CD4-positive, alpha-beta memory T cell (primary cell): Measurements from ENCODE around the gene YIF1A. TPM values are rescaled to one million over a fixed set of nuclear protein-coding genes. Genes with fewer than 3 reads are reported as not detected.

Experiments used
- polyA plus RNA-seq, 2 donors: library from polyadenylated mRNA; unstranded; fragments of 300-500 nt; fragmentation: Illumina TruSeq; gene quantifications; one replicate each; pipeline ENCODE4 v1.2.3, GENCODE V29; 2021
- total RNA-seq, 2 experiments: library from RNA; stranded (reverse); gene quantifications; one replicate each; pipeline ENCODE4 v1.2.3, GENCODE V29; 2021

The YIF1A gene
- total and polyA plus RNA-seq, 4 experiments from 2014 or later, result 40.4 to 77.5 (median 49.3) TPM

Other genes starting within 250 kb of the YIF1A start
- gene GAL3ST3, start 240.0 kb downstream of the YIF1A start, total RNA-seq, result not detected
- gene GAL3ST3, start 240.0 kb downstream of the YIF1A start, polyA plus RNA-seq, result not detected
- gene SF3B2, start 236.8 kb downstream of the YIF1A start, total RNA-seq, result 100 to 1,000 TPM; 238 to 240 TPM
- 100 to 1,000 TPM in 1 of 2 donors, 10 to 100 TPM in 1; 74.4 to 128 TPM for gene SF3B2, start 236.8 kb downstream of the YIF1A start, polyA plus RNA-seq
- gene PACS1, start 218.9 kb downstream of the YIF1A start, total RNA-seq, result 100 to 1,000 TPM; 251 to 262 TPM
- 100 to 1,000 TPM in 1 of 2 donors, 10 to 100 TPM in 1; 13.7 to 104 TPM for gene PACS1, start 218.9 kb downstream of the YIF1A start, polyA plus RNA-seq
- 10 to 100 TPM; 33.6 to 34.0 TPM for gene KLC2, start 31.4 kb downstream of the YIF1A start, total RNA-seq
- gene KLC2, start 31.4 kb downstream of the YIF1A start, polyA plus RNA-seq, result 1 to 10 TPM; 1.7 to 7.3 TPM
- gene RAB1B, start 20.5 kb downstream of the YIF1A start, total RNA-seq, result 10 to 100 TPM; 76.4 to 79.4 TPM
- gene RAB1B, start 20.5 kb downstream of the YIF1A start, polyA plus RNA-seq, result 10 to 100 TPM in 1 of 2 donors, 1 to 10 TPM in 1; 9.7 to 15.2 TPM
- gene CNIH2, start 11.0 kb downstream of the YIF1A start, total RNA-seq, result 1 to 10 TPM; 1.4 to 1.8 TPM
- not detected for gene CNIH2, start 11.0 kb downstream of the YIF1A start, polyA plus RNA-seq
- gene TMEM151A, start 2.8 kb upstream of the YIF1A start, total RNA-seq, result not detected
- gene TMEM151A, start 2.8 kb upstream of the YIF1A start, polyA plus RNA-seq, result not detected
- under 1 TPM in 1 of 2 experiments, not detected in 1; 0.12 TPM for gene CD248, start 27.9 kb upstream of the YIF1A start, total RNA-seq
- under 1 TPM in 1 of 2 donors, not detected in 1; 0.18 TPM for gene CD248, start 27.9 kb upstream of the YIF1A start, polyA plus RNA-seq
- 10 to 100 TPM in 1 of 2 experiments, 1 to 10 TPM in 1; 5.8 to 10.1 TPM for gene RIN1, start 47.3 kb upstream of the YIF1A start, total RNA-seq
- gene RIN1, start 47.3 kb upstream of the YIF1A start, polyA plus RNA-seq, result 1 to 10 TPM; 2.1 to 4.9 TPM
- gene BRMS1, start 56.0 kb upstream of the YIF1A start, total RNA-seq, result 10 to 100 TPM; 49.8 to 50.8 TPM
- 10 to 100 TPM; 70.3 to 78.7 TPM for gene BRMS1, start 56.0 kb upstream of the YIF1A start, polyA plus RNA-seq
- 1 to 10 TPM; 9.7 to 9.8 TPM for gene B4GAT1, start 58.5 kb upstream of the YIF1A start, total RNA-seq
- gene B4GAT1, start 58.5 kb upstream of the YIF1A start, polyA plus RNA-seq, result 10 to 100 TPM; 12.2 to 12.7 TPM
- 10 to 100 TPM; 15.0 to 15.5 TPM for gene SLC29A2, start 82.6 kb upstream of the YIF1A start, total RNA-seq
- 1 to 10 TPM in 1 of 2 donors, under 1 TPM in 1; 0.87 to 3.1 TPM for gene SLC29A2, start 82.6 kb upstream of the YIF1A start, polyA plus RNA-seq
- gene NPAS4, start 131.9 kb upstream of the YIF1A start, total RNA-seq, result not detected
- not detected for gene NPAS4, start 131.9 kb upstream of the YIF1A start, polyA plus RNA-seq
- 10 to 100 TPM; 22.0 to 27.9 TPM for gene MRPL11, start 149.7 kb upstream of the YIF1A start, total RNA-seq
- gene MRPL11, start 149.7 kb upstream of the YIF1A start, polyA plus RNA-seq, result 10 to 100 TPM; 76.9 to 78.1 TPM
- gene PELI3, start 177.8 kb upstream of the YIF1A start, total RNA-seq, result 10 to 100 TPM; 25.3 to 25.9 TPM
- gene PELI3, start 177.8 kb upstream of the YIF1A start, polyA plus RNA-seq, result 1 to 10 TPM; 4.0 to 6.8 TPM
- 10 to 100 TPM; 21.0 to 24.0 TPM for gene DPP3, start 191.3 kb upstream of the YIF1A start, total RNA-seq
- gene DPP3, start 191.3 kb upstream of the YIF1A start, polyA plus RNA-seq, result 10 to 100 TPM; 27.8 to 31.0 TPM
- 10 to 100 TPM; 37.3 to 41.3 TPM for gene BBS1, start 221.5 kb upstream of the YIF1A start, total RNA-seq
- 10 to 100 TPM in 1 of 2 donors, 1 to 10 TPM in 1; 8.9 to 15.5 TPM for gene BBS1, start 221.5 kb upstream of the YIF1A start, polyA plus RNA-seq